Stimulated activated CD4-positive, alpha-beta T cell treated with anti-CD3 and anti-CD28 coated beads, TNF-alpha, amount 100 ng/mL, for 48 hours (primary cell): ENCODE results near the gene IQSEC1.
A peak's percentile ranks its signal among the peaks of the same experiment; 100 is the strongest.

ENCODE experiments used
- DNase-seq, 3 donors: peaks; one replicate each; pipeline ENCODE4 v3.0.0-alpha.2; 2020; ENCODE audit warnings: low read depth in 3 of 3

Gene IQSEC1

GRCh38 chr3:13085846-13086179 lies 12.6 kb upstream of the IQSEC1 start:
- no peak for DNase-seq

- no peak for DNase-seq
These were observed 12.0 kb upstream of the IQSEC1 start for GRCh38 chr3:13085081-13085845.

GRCh38 chr3:13083898-13084297 lies 10.7 kb upstream of the IQSEC1 start:
- no peak for DNase-seq

- DNase-seq = no peak
These were observed 10.0 kb upstream of the IQSEC1 start for GRCh38 chr3:13083254-13083653.

- DNase-seq = no peak
These were observed 9.4 kb upstream of the IQSEC1 start for GRCh38 chr3:13082677-13083076.

GRCh38 chr3:13081603-13082360 lies 8.6 kb upstream of the IQSEC1 start:
- DNase-seq = no peak

- DNase-seq = no peak
These were observed 7.4 kb upstream of the IQSEC1 start for GRCh38 chr3:13080591-13080990.

- DNase-seq = no peak
These were observed 6.8 kb upstream of the IQSEC1 start for GRCh38 chr3:13080026-13080425.

GRCh38 chr3:13079510-13079909 lies 6.3 kb upstream of the IQSEC1 start:
- DNase-seq = no peak

GRCh38 chr3:13079051-13079450 lies 5.8 kb upstream of the IQSEC1 start:
- DNase-seq = no peak

GRCh38 chr3:13078163-13078905 lies 5.1 kb upstream of the IQSEC1 start:
- no peak for DNase-seq

- no peak for DNase-seq
These were observed 4.4 kb upstream of the IQSEC1 start for GRCh38 chr3:13077431-13078162.

GRCh38 chr3:13075986-13076654 lies 2.9 kb upstream of the IQSEC1 start:
- DNase-seq = no peak

- no peak for DNase-seq
These were observed 2.1 kb upstream of the IQSEC1 start for GRCh38 chr3:13075318-13075717.

GRCh38 chr3:13074006-13074375 lies 762 bp upstream of the IQSEC1 start:
- no peak for DNase-seq

- no peak for DNase-seq
These were observed 466 bp downstream of the IQSEC1 start for GRCh38 chr3:13072600-13073325.

GRCh38 chr3:13072239-13072599 lies 1.0 kb downstream of the IQSEC1 start:
- no peak for DNase-seq

GRCh38 chr3:13071695-13072094 lies 1.5 kb downstream of the IQSEC1 start:
- no peak for DNase-seq

GRCh38 chr3:13070391-13071070 lies 2.7 kb downstream of the IQSEC1 start:
- no peak for DNase-seq

- DNase-seq = peak in 2 of 3 donors; percentile 27 to 32
These were observed 3.7 kb downstream of the IQSEC1 start for GRCh38 chr3:13069495-13069894.
